Neutrophil (primary cell): ENCODE data around the gene NWD2.

Source experiments
- H3K27ac ChIP-seq: fragments of 200-600 bp; sonication (generic); 2 replicates; pipeline ENCODE4 v1.5.1; 2016; ENCODE audit warnings: mild to moderate bottlenecking, moderate library complexity
- H3K27me3 ChIP-seq: fragments of 200-600 bp; sonication (generic); 2 replicates; pipeline ENCODE4 v1.6.0; 2016; ENCODE audit warnings: mild to moderate bottlenecking
- H3K36me3 ChIP-seq: fragments of 200-600 bp; sonication (generic); 2 replicates; pipeline ENCODE4 v1.5.1; 2017
- H3K4me1 ChIP-seq, 2 experiments: fragments of 200-600 bp in 1 of 2; sonication (generic) in 1 of 2; 1 replicate in 1 of 2; 2 replicates in 1 of 2; pipeline versions ENCODE4 v1.5.1 to v1.6.1; 2013 to 2016; ENCODE audit warnings: low read depth in 1 of 2, low read length in 1 of 2, mild to moderate bottlenecking in 1 of 2, moderate library complexity in 1 of 2; ENCODE audit not compliant: control insufficient read depth in 1 of 2, insufficient read depth in 1 of 2
- H3K4me3 ChIP-seq, 2 experiments: fragments of 200-600 bp in 1 of 2; sonication (generic) in 1 of 2; 1 replicate in 1 of 2; 2 replicates in 1 of 2; pipeline ENCODE4 v1.5.1; 2013 to 2016; ENCODE audit warnings: low read depth in 1 of 2, low read length in 1 of 2, mild to moderate bottlenecking in 1 of 2, moderate library complexity in 1 of 2
- H3K9me3 ChIP-seq: fragments of 200-600 bp; sonication (generic); 2 replicates; pipeline ENCODE4 v1.5.1; 2016
- CTCF ChIP-seq: fragments of 200-600 bp; sonication (generic); IDR thresholded peaks from 2 replicates; pipeline ENCODE4 v1.5.1; 2016; ENCODE audit warnings: antibody characterized with exemption

NWD2 gene

DNA sequence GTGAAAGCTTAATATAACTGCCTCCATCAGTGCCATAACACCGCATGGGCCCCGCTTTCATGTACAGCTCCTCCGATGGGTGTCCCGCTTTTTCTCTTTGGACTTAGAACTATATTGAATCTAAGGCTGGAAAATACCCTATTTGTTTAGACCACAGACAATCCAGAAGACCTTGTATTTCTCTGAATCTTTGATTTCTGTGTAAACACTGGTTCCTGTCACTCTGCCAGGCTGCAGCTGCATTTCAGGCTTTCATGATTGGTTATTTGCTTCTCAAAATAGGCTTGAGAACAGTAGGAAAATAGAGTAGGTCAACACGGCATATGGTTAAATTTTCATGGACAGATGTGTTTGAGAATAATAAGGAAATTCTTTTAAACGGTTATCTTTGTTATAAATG is 80.0 kb downstream of the NWD2 start:
- H3K27me3 ChIP-seq, result no peaks in the 10 kb centered on the region
- H3K27ac ChIP-seq, result no peak overlapping the region
- H3K4me3 ChIP-seq, result no peak overlapping the region
- no peaks in the 10 kb centered on the region for H3K9me3 ChIP-seq
- H3K4me1 ChIP-seq, result no peaks in the 10 kb centered on the region
- H3K36me3 ChIP-seq, result no peaks in the 10 kb centered on the region
- TF ChIP-seq CTCF, result no peak

- no peak overlapping the region for H3K27ac ChIP-seq
- no peaks in the 10 kb centered on the region for H3K36me3 ChIP-seq
- H3K9me3 ChIP-seq, result no peaks in the 10 kb centered on the region
- no peak overlapping the region for H3K4me3 ChIP-seq
- no peaks in the 10 kb centered on the region for H3K4me1 ChIP-seq
- no peak for TF ChIP-seq CTCF
- no peaks in the 10 kb centered on the region for H3K27me3 ChIP-seq
Measured at GRCh38 chr4:37326852-37327251, 82.3 kb downstream of the NWD2 start.

DNA sequence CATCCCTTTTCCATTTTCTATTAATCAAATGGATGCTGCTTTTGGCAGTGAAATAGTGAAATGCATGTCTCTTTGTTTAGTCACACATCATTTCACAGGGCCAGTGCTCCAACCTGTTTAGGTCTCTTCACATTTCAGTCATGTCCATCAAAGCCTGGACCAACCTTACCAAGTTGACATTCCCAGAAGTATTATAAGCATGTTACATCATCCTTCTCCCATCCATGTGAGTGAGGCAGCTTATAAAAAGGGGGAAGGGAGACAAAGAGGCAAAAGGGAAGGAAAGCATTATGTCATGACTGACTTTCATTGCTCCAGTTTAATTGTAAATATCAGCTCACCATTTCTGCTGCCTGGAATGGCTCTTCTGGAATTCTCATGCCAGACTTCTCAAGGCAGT is 94.4 kb downstream of the NWD2 start:
- Histone ChIP-seq H3K36me3 (no peaks in the 10 kb centered on the region), H3K27me3 (no peaks in the 10 kb centered on the region), H3K4me3 (no peak overlapping the region), H3K4me1 (no peaks in the 10 kb centered on the region), H3K9me3 (no peaks in the 10 kb centered on the region), H3K27ac (no peak overlapping the region)
- TF ChIP-seq CTCF, result no peak

DNA sequence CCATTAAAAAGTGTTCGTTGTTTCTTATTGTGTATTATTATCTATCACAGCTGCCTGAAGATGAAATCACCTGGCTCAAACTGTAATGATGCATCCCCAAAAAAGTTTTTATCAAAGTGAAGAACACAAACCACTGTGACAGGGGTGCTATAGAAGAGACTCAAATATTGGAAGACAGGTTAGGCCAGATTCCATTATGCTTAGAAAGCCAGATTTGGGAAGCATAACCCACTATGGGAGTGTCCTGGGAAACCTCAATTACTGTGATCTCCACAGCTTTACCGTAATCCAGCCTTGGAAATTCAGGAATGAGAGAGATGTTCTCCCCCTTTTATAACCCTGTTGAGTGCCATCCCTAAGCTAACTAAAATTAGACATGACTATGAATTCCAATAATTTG is 114.2 kb downstream of the NWD2 start:
- no peaks in the 10 kb centered on the region for H3K27me3 ChIP-seq
- H3K4me1 ChIP-seq, result no peaks in the 10 kb centered on the region
- H3K9me3 ChIP-seq, result no peaks in the 10 kb centered on the region
- H3K27ac ChIP-seq, result no peak overlapping the region
- no peaks in the 10 kb centered on the region for H3K36me3 ChIP-seq
- TF ChIP-seq CTCF, result no peak
- H3K4me3 ChIP-seq, result no peak overlapping the region

- no peaks in the 10 kb centered on the region for H3K27me3 ChIP-seq
- H3K36me3 ChIP-seq, result no peaks in the 10 kb centered on the region
- H3K4me1 ChIP-seq, result no peaks in the 10 kb centered on the region
- TF ChIP-seq CTCF, result no peak
- H3K27ac ChIP-seq, result no peak overlapping the region
- H3K4me3 ChIP-seq, result no peak overlapping the region
- no peaks in the 10 kb centered on the region for H3K9me3 ChIP-seq
Measured at GRCh38 chr4:37359261-37359660, 114.7 kb downstream of the NWD2 start.

DNA sequence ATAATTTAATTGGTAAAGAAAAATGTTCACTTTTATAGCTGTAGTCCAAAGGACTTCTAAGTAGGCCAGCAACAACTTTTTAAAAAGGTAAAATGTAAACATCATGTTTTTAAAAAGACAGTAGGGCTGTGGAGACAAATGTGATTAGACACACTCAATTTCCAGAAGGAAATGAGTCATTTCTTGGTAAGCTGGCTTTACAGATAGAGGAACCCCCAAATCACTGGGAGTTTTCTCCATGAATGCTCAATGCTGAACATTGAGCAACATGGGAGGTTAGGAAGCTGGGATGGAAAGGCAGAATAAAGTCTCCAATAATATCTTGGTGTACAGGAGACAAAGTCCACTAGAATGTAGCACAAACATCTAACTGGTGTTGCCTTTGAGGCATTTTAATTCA is 121.3 kb downstream of the NWD2 start:
- TF ChIP-seq CTCF, result no peak
- H3K4me3 ChIP-seq, result no peak overlapping the region

More for the DNA sequence above, 121.3 kb downstream of the NWD2 start:
- H3K4me1 ChIP-seq, result peaks cover 0 to 6% of the 10 kb centered on the region in 2 experiments
- no peaks in the 10 kb centered on the region for H3K27me3 ChIP-seq
- no peaks in the 10 kb centered on the region for H3K36me3 ChIP-seq
- no peaks in the 10 kb centered on the region for H3K9me3 ChIP-seq
- H3K27ac ChIP-seq, result no peak overlapping the region
